ENCODE data around the gene NFIC. TPM values are rescaled to one million over a fixed set of nuclear protein-coding genes. Genes with fewer than 3 reads are reported as not detected.

Gene NFIC
- total RNA-seq, 1 experiment from 2014 or later, result 56.3 TPM

DNA sequence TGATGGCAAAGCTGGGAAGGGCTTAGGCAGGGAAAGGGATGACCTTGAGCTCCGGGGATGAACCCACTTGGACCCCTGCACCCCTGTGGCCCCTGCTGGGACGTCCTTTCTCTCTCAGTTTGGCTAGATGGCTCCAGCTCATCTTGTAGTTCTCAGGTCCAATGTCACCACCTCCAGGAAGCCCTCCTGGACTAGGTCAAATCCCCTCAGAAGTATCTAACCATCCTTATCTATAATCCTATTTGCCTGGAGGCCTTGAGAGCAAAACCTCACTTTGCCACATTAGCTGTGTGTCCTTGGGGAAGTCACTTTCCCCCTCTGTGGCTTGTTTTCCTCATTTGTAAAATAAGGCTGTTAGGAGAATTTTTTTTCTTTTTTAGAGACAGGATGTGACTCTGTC lies 42.7 kb upstream of the NFIC start:
- no peak for TF ChIP-seq CTCF (IDR thresholded peaks at IDR 0.05; ENCODE audit: unreplicated experiment)
- no peak for DNase-seq
- CTCF ChIA-PET, result interaction anchor here (0.6 kb wide), 1 partner anchor 377 kb away, joined by 6 read pairs; no protein-coding TSS in a partner anchor
- H3K9me3 Mint-ChIP-seq (ENCODE audit: low read depth, unreplicated experiment), result peaks cover 5% of the 10 kb centered on the region
- peaks cover 8% of the 10 kb centered on the region for H3K4me1 Mint-ChIP-seq (ENCODE audit: low read depth, unreplicated experiment)
- H3K4me3 Mint-ChIP-seq (ENCODE audit: low read depth, unreplicated experiment), result no peak overlapping the region
- H3K36me3 Mint-ChIP-seq (ENCODE audit: insufficient read depth, unreplicated experiment), result peaks cover 3% of the 10 kb centered on the region
- no peak overlapping the region for H3K27ac Mint-ChIP-seq (ENCODE audit: unreplicated experiment)
- BruUV-seq (replicated peaks), result no TSS peak
- peaks cover 45% of the 10 kb centered on the region for H3K27me3 Mint-ChIP-seq (ENCODE audit: unreplicated experiment)
- intact Hi-C loops (cut with micrococcal nuclease; ENCODE audit: unreplicated experiment), result no loop called here

DNA sequence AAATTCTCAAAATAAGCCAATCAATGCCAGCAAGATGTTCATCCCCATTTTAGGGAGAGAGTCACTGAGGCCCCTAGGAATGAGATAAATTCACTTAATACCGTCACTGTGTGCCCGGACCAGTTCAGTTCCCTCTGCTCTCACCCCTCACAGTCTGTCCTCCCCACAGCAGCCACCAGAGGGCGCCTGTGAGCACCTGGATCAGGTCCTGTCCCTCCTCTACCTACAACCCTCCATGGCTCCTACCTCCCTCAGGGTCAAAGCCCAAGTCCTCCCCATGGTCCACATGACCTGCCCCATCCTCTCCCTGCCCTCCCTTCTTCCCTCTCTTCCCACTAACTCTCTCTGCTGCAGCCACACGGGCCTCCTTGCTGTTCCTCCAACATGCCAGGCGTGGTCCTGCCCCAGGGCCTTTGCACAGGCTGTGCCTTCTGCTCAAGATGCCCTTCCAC lies 42.0 kb upstream of the NFIC start:
- DNase-seq, result peak; percentile 75
- CTCF ChIA-PET, result no interaction called here
- BruUV-seq (replicated peaks), result no TSS peak

GRCh38 chr19:3325451-3325850 lies 40.9 kb upstream of the NFIC start:
- intact Hi-C loops (cut with micrococcal nuclease; ENCODE audit: unreplicated experiment), result no loop called here
- no peak for DNase-seq
- no peak for TF ChIP-seq CTCF (IDR thresholded peaks at IDR 0.05; ENCODE audit: unreplicated experiment)
- BruUV-seq (replicated peaks), result no TSS peak
- Mint-ChIP-seq H3K36me3 (ENCODE audit: insufficient read depth, unreplicated experiment) (peaks cover 3% of the 10 kb centered on the region), H3K27ac (ENCODE audit: unreplicated experiment) (no peak overlapping the region), H3K4me1 (ENCODE audit: low read depth, unreplicated experiment) (no peaks in the 10 kb centered on the region), H3K4me3 (ENCODE audit: low read depth, unreplicated experiment) (no peak overlapping the region), H3K27me3 (ENCODE audit: unreplicated experiment) (peaks cover 31% of the 10 kb centered on the region), H3K9me3 (ENCODE audit: low read depth, unreplicated experiment) (peaks cover 5% of the 10 kb centered on the region)
- CTCF ChIA-PET, result interaction anchor here (0.6 kb wide), 1 partner anchor 52 kb away, joined by 5 read pairs; no protein-coding TSS in a partner anchor

More for the DNA sequence above, 42.0 kb upstream of the NFIC start:
- Mint-ChIP-seq H3K27me3 (ENCODE audit: unreplicated experiment) (peaks cover 41% of the 10 kb centered on the region), H3K9me3 (ENCODE audit: low read depth, unreplicated experiment) (peaks cover 5% of the 10 kb centered on the region), H3K4me1 (ENCODE audit: low read depth, unreplicated experiment) (peaks cover 7% of the 10 kb centered on the region), H3K4me3 (ENCODE audit: low read depth, unreplicated experiment) (no peak overlapping the region), H3K36me3 (ENCODE audit: insufficient read depth, unreplicated experiment) (peaks cover 3% of the 10 kb centered on the region), H3K27ac (ENCODE audit: unreplicated experiment) (no peak overlapping the region)
- intact Hi-C loops (cut with micrococcal nuclease; ENCODE audit: unreplicated experiment), result no loop called here
- peak; percentile 53 for TF ChIP-seq CTCF (IDR thresholded peaks at IDR 0.05; ENCODE audit: unreplicated experiment)

DNA sequence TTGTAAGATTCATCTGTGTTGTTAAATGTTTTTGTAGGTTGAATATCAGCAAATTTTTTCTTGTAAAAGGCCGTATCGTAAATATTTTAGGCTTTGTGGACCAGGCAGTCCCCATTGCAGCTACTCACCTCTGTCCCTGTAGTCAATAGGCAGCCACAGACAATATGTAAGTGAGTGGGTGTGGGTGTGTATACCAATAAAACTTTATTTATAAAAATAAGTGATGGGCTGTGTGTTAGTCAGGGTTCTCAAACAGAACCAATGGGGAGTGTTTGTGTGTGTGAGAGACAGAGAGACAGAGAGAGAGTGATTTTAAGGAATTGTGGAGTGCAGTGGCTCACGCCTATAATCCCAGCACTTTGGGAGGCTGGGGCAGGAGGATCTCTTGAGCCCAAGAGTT lies 37.6 kb upstream of the NFIC start:
- CTCF ChIA-PET, result interaction anchor here (3.1 kb wide), 1 partner anchor 101 kb away, joined by 11 read pairs; no protein-coding TSS in a partner anchor
- TF ChIP-seq CTCF (IDR thresholded peaks at IDR 0.05; ENCODE audit: unreplicated experiment), result no peak
- peaks cover 22% of the 10 kb centered on the region for H3K27me3 Mint-ChIP-seq (ENCODE audit: unreplicated experiment)
- intact Hi-C loops (cut with micrococcal nuclease; ENCODE audit: unreplicated experiment), result no loop called here
- no peak for DNase-seq
- H3K27ac Mint-ChIP-seq (ENCODE audit: unreplicated experiment), result no peak overlapping the region
- no peaks in the 10 kb centered on the region for H3K4me1 Mint-ChIP-seq (ENCODE audit: low read depth, unreplicated experiment)
- no peak overlapping the region for H3K4me3 Mint-ChIP-seq (ENCODE audit: low read depth, unreplicated experiment)
- H3K9me3 Mint-ChIP-seq (ENCODE audit: low read depth, unreplicated experiment), result no peaks in the 10 kb centered on the region
- BruUV-seq (replicated peaks), result no TSS peak
- no peaks in the 10 kb centered on the region for H3K36me3 Mint-ChIP-seq (ENCODE audit: insufficient read depth, unreplicated experiment)

Data from Calu3 (cell line).